CD14-positive monocyte (primary cell): ENCODE data around the gene CHL1. TPM values are rescaled to one million over a fixed set of nuclear protein-coding genes. Genes with fewer than 3 reads are reported as not detected.
A peak's percentile ranks its signal among the peaks of the same experiment; 100 is the strongest.

Experiments used
- DNase-seq, 3 donors: peaks; one replicate each; pipeline ENCODE4 v3.0.0-alpha.2; 2011 to 2022
- H2AFZ ChIP-seq: 2 replicates; pipeline ENCODE4 v1.6.0; 2012; ENCODE audit warnings: mild to moderate bottlenecking, low read depth, low read length, inconsistent platforms; ENCODE audit not compliant: insufficient read depth, poor library complexity, severe bottlenecking
- H3K27ac ChIP-seq, 2 donors: 1 replicate in 1 of 2; 2 replicates in 1 of 2; pipeline ENCODE4 v1.5.1; 2012 to 2013; ENCODE audit warnings: low read length in 2 of 2, control low read depth in 1 of 2, inconsistent platforms in 1 of 2, low read depth in 1 of 2, mild to moderate bottlenecking in 1 of 2
- H3K27me3 ChIP-seq, 2 donors: one replicate each; pipeline versions ENCODE4 v1.6.0 to v1.6.1; 2011 to 2013; ENCODE audit warnings: low read length in 2 of 2; ENCODE audit not compliant: control insufficient read depth in 2 of 2, insufficient read depth in 2 of 2
- H3K36me3 ChIP-seq, 2 donors: replicated peaks in 1 of 2; 1 replicate in 1 of 2; 2 replicates in 1 of 2; pipeline versions ENCODE4 v1.5.1 to v1.6.1; 2012 to 2013; ENCODE audit warnings: low read length in 2 of 2, control low read depth in 1 of 2, inconsistent platforms in 1 of 2, mild to moderate bottlenecking in 1 of 2; ENCODE audit not compliant: insufficient read depth in 2 of 2, control insufficient read depth in 1 of 2
- H3K4me1 ChIP-seq, 2 donors: 1 replicate in 1 of 2; 2 replicates in 1 of 2; pipeline versions ENCODE4 v1.5.1 to v1.6.1; 2012 to 2013; ENCODE audit warnings: low read length in 2 of 2, control low read depth in 1 of 2, inconsistent platforms in 1 of 2, mild to moderate bottlenecking in 1 of 2, moderate library complexity in 1 of 2; ENCODE audit not compliant: insufficient read depth in 2 of 2, control insufficient read depth in 1 of 2
- H3K4me2 ChIP-seq: replicated peaks from 2 replicates; pipeline ENCODE3; 2012; ENCODE audit warnings: low read length, moderate library complexity, mild to moderate bottlenecking; ENCODE audit not compliant: poor library complexity, severe bottlenecking; ENCODE audit errors: extremely low read depth
- H3K4me3 ChIP-seq, 3 experiments: fragments of 200-600 bp in 1 of 3; sonication (generic) in 1 of 3; replicated peaks in 1 of 3; 1 replicate in 2 of 3; 2 replicates in 1 of 3; pipeline ENCODE4 v1.5.1; 2011 to 2013; ENCODE audit warnings: low read length in 3 of 3, mild to moderate bottlenecking in 3 of 3, control low read depth in 2 of 3, low read depth in 2 of 3, inconsistent platforms in 1 of 3, moderate library complexity in 1 of 3
- H3K79me2 ChIP-seq: 2 replicates; pipeline ENCODE4 v1.6.0; 2012; ENCODE audit warnings: mild to moderate bottlenecking, control low read depth, inconsistent platforms, low read length, moderate library complexity; ENCODE audit not compliant: insufficient read depth
- H3K9ac ChIP-seq: 2 replicates; pipeline ENCODE4 v1.6.0; 2017; ENCODE audit warnings: low read length, mild to moderate bottlenecking; ENCODE audit not compliant: insufficient read depth, poor library complexity, severe bottlenecking
- H3K9me3 ChIP-seq, 2 donors: replicated peaks in 1 of 2; 1 replicate in 1 of 2; 2 replicates in 1 of 2; pipeline versions ENCODE4 v1.5.1 to v1.6.1; 2012 to 2013; ENCODE audit warnings: low read length in 2 of 2, control low read depth in 1 of 2; ENCODE audit not compliant: control insufficient read depth in 1 of 2, insufficient read depth in 1 of 2
- H4K20me1 ChIP-seq: 2 replicates; pipeline ENCODE4 v1.6.0; 2012; ENCODE audit warnings: mild to moderate bottlenecking, low read length, control low read depth, moderate library complexity; ENCODE audit not compliant: insufficient read depth
- H3K27ac Mint-ChIP-seq, 7 donors: one replicate each; pipeline ENCODE4 v1.8.0; 2020; ENCODE audit warnings: mild to moderate bottlenecking in 7 of 7, mixed read lengths in 7 of 7, moderate library complexity in 6 of 7, inconsistent platforms in 2 of 7
- H3K27me3 Mint-ChIP-seq, 3 donors: one replicate each; pipeline ENCODE4 v1.8.0; 2021 to 2022; ENCODE audit warnings: low read depth in 3 of 3, mild to moderate bottlenecking in 3 of 3, mixed read lengths in 3 of 3, moderate library complexity in 3 of 3, inconsistent platforms in 1 of 3
- H3K36me3 Mint-ChIP-seq, 2 donors: one replicate each; pipeline ENCODE4 v1.8.0; 2020; ENCODE audit warnings: mixed read lengths in 2 of 2, inconsistent platforms in 1 of 2, mild to moderate bottlenecking in 1 of 2
- H3K4me1 Mint-ChIP-seq: one replicate; pipeline ENCODE4 v1.8.0; 2020; ENCODE audit warnings: mild to moderate bottlenecking, mixed read lengths
- H3K4me3 Mint-ChIP-seq, 2 donors: one replicate each; pipeline ENCODE4 v1.8.0; 2020; ENCODE audit warnings: mild to moderate bottlenecking in 2 of 2, mixed read lengths in 2 of 2, moderate library complexity in 1 of 2
- H3K9me3 Mint-ChIP-seq, 7 donors: one replicate each; pipeline ENCODE4 v1.8.0; 2020 to 2022; ENCODE audit warnings: mixed read lengths in 7 of 7, mild to moderate bottlenecking in 6 of 7, moderate library complexity in 6 of 7, inconsistent platforms in 2 of 7
- CTCF ChIP-seq: fragments of 200-600 bp; IDR thresholded peaks from one replicate; pipeline ENCODE4 v1.8.0; 2022; ENCODE audit warnings: antibody characterized with exemption, mild to moderate bottlenecking
- WGBS: methylation state at CpG from one replicate; pipeline ENCODE4 v1.1.5; 2013; ENCODE audit warnings: missing lambda C conversion rate; ENCODE audit not compliant: insufficient coverage; 5-methylcytosine and 5-hydroxymethylcytosine counted together
- intact Hi-C, 2 donors: fragments of 100-400 bp; cut with micrococcal nuclease; formaldehyde crosslinking; loops; one replicate each; pipeline versions ENCODE4 v1.15.0 to v1.15.1; 2023
- polyA plus RNA-seq, 3 donors: library from polyadenylated mRNA; depleted of rRNA in 1 of 3; unstranded in 2 of 3; stranded (reverse) in 1 of 3; fragments of 300-500 nt in 2 of 3; fragments of >200 nt in 1 of 3; fragmentation: Illumina TruSeq in 2 of 3; gene quantifications; 1 replicate in 2 of 3; 2 replicates in 1 of 3; pipeline ENCODE4 v1.2.3, GENCODE V29; 2012 to 2021

CHL1 gene
- polyA plus RNA-seq, 3 donors = not detected

- Histone ChIP-seq H3K4me1 (no peaks in the 10 kb centered on the region), H3K9ac (no peak overlapping the region), H3K79me2 (no peaks in the 10 kb centered on the region), H3K27ac (no peak overlapping the region), H3K9me3 (no peaks in the 10 kb centered on the region), H3K4me3 (no peak overlapping the region), H2AFZ (no peak overlapping the region), H4K20me1 (no peaks in the 10 kb centered on the region), H3K4me2 (no peak overlapping the region), H3K27me3 (peaks cover 17 to 45% of the 10 kb centered on the region in 2 donors), H3K36me3 (no peaks in the 10 kb centered on the region)
- peaks cover 31 to 45% (median 31%) of the 10 kb centered on the region in 3 donors for H3K27me3 Mint-ChIP-seq
- 68% methylated on average over 2 of the region's 6 CpGs for WGBS
- no peak for TF ChIP-seq CTCF
- H3K36me3 Mint-ChIP-seq = peaks cover 0 to 5% of the 10 kb centered on the region in 2 donors
- H3K9me3 Mint-ChIP-seq = peaks cover 0 to 31% (median 9%) of the 10 kb centered on the region in 7 donors
- intact Hi-C loops = no loop called here
- DNase-seq = no peak
- peak overlapping the region in 1 of 2 donors; percentile 63 for H3K4me3 Mint-ChIP-seq
- no peak overlapping the region for H3K27ac Mint-ChIP-seq
- H3K4me1 Mint-ChIP-seq = no peaks in the 10 kb centered on the region
Measured at GRCh38 chr3:195666-196065, 897 bp upstream of the CHL1 start.

DNA sequence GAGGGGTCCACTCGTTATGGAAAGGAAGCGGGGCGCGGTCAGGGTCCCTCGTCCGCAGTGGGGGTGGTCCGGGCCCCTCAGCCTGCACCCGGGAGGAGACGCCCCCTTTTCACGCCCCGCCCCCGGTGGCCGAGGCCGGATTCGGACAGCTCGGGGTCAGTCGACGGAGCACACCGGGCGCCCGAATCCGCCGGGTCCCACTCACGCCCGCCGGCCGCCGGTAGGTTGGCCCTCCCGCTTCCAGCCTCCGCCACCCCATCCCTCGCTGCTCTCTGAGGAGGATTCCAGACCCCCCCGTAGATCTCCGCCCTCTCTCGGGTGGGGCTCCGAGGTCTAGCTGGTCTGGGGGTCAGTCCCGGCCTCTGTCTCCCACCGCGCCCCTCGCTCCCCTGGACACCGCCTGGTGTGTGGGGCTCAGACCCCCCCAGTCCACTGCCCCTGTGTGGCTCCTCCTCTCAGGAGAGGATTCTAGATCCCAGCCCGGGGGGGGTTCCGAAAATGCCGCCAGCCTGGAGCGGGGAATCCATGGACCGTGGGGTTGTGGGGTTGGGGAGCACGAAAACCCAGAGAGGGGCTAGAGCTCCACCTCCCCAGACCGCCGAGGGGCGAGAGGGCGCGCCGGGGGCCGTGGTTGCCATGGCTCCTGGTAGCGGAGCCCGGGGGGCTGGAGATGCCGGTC, 725 bp downstream of the CHL1 start:
- intact Hi-C loops = no loop called here
- Histone ChIP-seq H3K27me3 (peaks cover 17 to 45% of the 10 kb centered on the region in 2 donors), H3K9me3 (no peaks in the 10 kb centered on the region), H4K20me1 (no peaks in the 10 kb centered on the region), H3K9ac (no peak overlapping the region), H3K36me3 (no peaks in the 10 kb centered on the region), H3K4me2 (no peak overlapping the region), H3K27ac (no peak overlapping the region), H3K4me3 (no peak overlapping the region), H2AFZ (no peak overlapping the region), H3K79me2 (no peaks in the 10 kb centered on the region), H3K4me1 (no peaks in the 10 kb centered on the region)
- Mint-ChIP-seq H3K9me3 (peaks cover 0 to 25% (median 9%) of the 10 kb centered on the region in 7 donors), H3K4me3 (peak overlapping the region in 1 of 2 donors; percentile 60), H3K4me1 (no peaks in the 10 kb centered on the region), H3K27me3 (peaks cover 31 to 46% (median 31%) of the 10 kb centered on the region in 3 donors), H3K27ac (no peak overlapping the region), H3K36me3 (peaks cover 0 to 5% of the 10 kb centered on the region in 2 donors)
- 2% methylated on average over 48 of the region's 56 CpGs for WGBS
- TF ChIP-seq CTCF = no peak
- no peak for DNase-seq
